Ecto neural progenitor cell (in vitro differentiated cells): ENCODE data around the gene PPP1R3G.

ENCODE experiments used
- DNase-seq: peaks from one replicate; pipeline ENCODE4 v3.0.0-alpha.2; 2018; ENCODE audit warnings: low spot score

PPP1R3G gene

DNA sequence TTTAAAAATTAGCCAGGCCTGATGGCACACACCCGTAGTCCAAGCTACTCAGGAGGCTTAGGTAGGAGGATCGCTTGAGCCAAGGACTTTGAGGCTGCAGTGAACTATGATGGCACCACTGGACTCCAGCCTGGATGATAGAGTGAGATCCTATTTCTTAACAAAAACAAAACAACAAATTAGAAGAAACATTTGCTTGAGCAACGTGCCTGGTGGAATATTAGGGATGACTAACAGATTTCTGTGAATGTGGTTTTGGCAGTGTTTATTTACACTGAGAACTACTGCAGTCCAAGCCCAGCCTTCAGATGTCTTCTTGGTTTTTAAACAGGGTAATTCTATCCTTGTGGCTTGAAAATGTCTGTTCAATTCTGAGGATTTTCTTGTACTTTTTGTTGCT, 9.2 kb downstream of the PPP1R3G start:
- no peak for DNase-seq

GRCh38 chr6:5095236-5095635, 10.1 kb downstream of the PPP1R3G start:
- DNase-seq: no peak

GRCh38 chr6:5096482-5096881, 11.3 kb downstream of the PPP1R3G start:
- no peak for DNase-seq

DNA sequence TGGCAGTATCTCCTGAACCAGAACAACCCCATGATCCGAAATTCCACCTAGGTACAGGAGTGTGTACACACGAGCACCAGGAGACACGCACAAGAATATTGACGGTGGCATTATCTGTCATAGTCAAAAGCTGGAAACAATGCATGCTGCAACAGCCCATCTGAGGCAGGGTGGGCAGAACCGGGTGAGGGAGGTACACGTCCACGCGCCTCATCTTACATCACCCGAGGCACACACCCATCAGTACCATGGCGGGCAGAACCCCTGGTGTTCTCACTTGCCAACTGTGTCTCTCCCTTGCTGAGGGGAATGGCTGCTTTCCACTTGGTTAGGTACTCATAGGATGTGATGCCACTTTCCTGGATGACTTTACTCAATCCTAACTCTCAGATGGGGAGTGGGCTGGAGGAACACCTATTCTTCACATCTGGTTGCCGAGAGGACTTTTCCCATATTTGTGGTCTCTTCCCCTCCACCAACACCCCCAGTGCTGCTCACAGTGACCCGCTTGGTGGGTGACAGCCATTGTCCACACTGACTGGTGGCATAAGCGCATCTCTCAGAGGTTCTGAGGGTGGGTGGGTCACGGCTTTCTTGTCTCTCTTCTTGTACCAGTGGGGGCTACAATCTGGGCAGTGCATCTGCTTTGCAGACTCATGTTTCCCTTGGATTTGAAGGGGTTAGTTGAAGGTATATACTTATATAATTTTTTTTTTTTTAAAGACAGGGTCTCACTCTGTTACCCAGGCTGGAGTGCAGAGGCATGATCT, 13.5 kb downstream of the PPP1R3G start:
- DNase-seq: no peak

- no peak for DNase-seq
Measured at GRCh38 chr6:5099537-5099936, 14.4 kb downstream of the PPP1R3G start.

DNA sequence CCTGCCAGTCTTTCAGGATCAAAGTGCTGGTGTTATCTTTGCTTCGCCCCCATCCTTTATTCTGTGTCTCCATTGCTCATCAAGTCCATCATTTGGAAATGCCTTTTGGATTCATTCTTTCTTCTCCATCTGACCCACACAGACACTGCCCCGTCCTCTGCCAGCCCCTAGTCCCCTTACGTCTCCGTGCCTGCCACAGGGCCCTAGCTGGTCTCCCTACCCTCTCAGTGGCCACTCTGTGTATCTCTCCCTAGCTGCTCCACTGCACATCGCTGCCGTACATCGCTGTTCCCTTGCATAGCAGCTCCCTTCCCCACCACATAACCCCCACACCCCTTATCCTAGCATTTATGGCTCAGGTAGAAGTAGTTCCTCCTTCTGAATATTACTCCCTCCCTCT, 15.7 kb downstream of the PPP1R3G start:
- no peak for DNase-seq

- DNase-seq: no peak
Measured at GRCh38 chr6:5102267-5102970, 17.3 kb downstream of the PPP1R3G start.

DNA sequence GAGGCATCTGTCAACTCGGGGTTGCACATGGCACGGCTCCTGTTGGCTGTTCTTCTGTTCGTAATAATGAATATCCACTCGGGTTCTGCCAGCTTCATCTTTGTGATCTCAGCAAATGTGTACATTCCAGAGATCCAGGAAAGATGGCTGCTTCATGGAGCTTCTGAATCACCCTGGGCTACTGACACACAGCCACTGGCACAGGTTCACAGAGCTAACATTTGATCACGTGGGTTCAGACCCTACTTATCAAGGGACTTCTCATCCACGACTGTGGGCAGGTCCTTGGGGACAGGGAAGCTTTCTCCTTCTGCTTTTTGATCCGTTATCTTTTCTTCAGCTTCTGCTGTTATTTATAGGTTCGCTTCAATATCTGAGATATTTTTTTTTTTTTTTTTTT, 18.1 kb downstream of the PPP1R3G start:
- no peak for DNase-seq

GRCh38 chr6:5104667-5105066, 19.5 kb downstream of the PPP1R3G start:
- no peak for DNase-seq

DNA sequence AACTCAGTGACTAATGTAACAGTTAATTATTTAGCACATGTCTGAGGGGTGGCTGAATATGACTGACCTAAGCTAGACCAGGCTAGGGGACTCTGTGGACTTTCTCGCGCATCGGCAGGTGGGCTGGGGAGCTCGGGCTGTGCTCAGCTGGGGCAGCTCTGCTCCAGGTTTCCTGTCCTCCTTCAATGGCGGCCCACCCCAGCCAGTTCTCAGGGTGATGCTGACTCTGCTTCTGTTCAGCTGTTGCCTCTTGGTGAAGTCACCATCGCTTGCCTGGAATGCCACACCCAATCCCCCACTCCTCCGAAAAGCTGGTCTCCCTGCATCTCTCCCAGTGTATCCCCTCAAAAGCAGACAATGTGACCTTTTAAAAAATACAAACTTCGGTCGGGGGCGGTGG, 20.0 kb downstream of the PPP1R3G start:
- DNase-seq: no peak

- no peak for DNase-seq
Measured at GRCh38 chr6:5107341-5107740, 22.2 kb downstream of the PPP1R3G start.

GRCh38 chr6:5108068-5108467, 22.9 kb downstream of the PPP1R3G start:
- DNase-seq: no peak

GRCh38 chr6:5108536-5109150, 23.5 kb downstream of the PPP1R3G start:
- DNase-seq: no peak

DNA sequence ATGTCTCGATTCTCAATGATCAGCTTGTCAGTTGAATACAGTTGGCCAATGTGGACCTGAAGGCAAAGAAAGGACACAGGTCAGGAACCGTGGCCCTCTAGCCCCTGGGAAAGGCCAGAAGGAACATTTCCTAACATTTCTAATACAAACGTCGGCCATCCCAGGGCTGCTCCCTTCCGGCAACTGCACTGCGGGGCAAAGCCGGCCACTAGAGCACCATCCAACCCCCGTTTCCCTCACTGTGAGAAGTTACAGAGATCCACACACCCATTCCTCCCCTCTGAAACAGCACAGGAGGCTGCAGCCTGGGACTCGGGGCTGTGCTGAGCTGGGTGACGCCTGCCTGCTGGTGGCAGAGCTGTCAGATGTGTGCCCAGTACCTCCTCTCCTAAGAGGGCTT, 24.3 kb downstream of the PPP1R3G start:
- no peak for DNase-seq

DNA sequence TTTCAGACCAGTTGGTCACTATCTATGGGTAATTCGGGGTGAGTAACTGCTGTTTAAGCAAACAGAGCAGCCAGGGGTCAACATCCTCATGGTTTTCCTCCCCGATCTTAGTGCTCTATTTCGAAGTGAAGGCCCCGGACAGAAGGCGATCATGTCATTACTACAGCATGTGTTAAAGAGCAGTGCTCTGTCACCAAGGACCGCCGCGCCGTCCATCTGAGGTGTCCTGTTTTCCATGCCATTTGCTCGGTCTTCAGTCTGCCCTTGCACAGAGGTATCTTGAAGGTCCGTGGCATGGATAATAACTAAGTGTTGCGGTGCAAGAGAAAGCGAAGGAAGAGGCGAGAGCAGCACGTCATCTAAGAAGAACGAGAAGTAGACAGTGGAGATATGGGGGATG, 25.1 kb downstream of the PPP1R3G start:
- no peak for DNase-seq

- no peak for DNase-seq
Measured at GRCh38 chr6:5111626-5112025, 26.5 kb downstream of the PPP1R3G start.

GRCh38 chr6:5112066-5112799, 27.1 kb downstream of the PPP1R3G start:
- DNase-seq: no peak

GRCh38 chr6:5113096-5113495, 28.0 kb downstream of the PPP1R3G start:
- no peak for DNase-seq

DNA sequence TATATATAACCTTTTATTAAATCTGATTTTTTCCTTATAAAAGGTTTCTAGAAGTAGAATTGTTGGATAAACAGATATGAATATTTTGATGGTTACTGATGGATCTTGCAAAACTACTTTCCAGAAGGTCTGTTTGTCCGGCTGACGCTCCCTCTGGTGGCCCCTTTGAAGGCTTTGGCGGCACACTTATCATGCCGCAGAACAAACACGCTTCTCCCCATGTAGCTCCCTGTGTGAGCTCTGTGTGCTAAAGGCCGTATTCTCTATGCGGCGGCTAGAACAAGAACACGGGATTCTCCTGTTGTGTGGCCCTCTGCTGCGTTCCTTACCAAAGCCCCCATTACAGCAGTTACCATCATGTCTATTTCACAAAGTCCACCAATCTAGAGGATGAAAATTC, 30.0 kb downstream of the PPP1R3G start:
- DNase-seq: no peak

DNA sequence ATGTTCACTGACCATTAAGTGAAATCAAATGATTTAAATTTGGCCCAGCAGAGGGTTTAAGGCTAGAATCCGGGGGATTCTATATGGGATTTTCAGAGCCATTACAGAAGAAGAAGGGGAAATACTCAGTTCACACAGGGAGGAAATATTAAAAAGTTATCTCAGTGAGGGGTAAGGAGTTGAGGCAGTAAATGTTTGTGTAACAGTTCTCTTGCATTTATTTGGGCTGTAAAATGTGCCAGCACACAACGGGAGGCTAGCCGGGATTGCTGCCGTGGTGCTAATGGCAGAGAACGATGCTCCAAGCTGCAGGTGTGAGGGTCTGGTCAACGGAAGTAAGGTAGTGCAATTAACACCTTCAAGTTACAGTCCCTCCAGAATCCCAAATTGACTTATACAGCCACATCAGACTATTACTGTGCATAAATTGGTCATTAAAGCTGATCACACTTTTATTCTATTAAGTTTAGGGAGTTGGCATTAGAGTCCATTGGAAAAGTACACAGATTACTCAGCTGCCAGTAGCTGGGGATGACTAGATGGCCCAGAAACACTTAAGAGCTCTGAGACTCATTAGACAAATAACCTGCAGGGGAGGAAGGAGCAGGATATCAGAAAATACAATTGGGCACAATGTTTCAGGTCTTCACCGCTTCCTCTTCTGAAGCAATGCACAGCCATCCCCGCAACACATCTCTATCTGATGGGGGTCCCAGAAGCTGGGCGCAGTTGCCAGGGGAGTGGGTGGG, 31.3 kb downstream of the PPP1R3G start:
- no peak for DNase-seq

DNA sequence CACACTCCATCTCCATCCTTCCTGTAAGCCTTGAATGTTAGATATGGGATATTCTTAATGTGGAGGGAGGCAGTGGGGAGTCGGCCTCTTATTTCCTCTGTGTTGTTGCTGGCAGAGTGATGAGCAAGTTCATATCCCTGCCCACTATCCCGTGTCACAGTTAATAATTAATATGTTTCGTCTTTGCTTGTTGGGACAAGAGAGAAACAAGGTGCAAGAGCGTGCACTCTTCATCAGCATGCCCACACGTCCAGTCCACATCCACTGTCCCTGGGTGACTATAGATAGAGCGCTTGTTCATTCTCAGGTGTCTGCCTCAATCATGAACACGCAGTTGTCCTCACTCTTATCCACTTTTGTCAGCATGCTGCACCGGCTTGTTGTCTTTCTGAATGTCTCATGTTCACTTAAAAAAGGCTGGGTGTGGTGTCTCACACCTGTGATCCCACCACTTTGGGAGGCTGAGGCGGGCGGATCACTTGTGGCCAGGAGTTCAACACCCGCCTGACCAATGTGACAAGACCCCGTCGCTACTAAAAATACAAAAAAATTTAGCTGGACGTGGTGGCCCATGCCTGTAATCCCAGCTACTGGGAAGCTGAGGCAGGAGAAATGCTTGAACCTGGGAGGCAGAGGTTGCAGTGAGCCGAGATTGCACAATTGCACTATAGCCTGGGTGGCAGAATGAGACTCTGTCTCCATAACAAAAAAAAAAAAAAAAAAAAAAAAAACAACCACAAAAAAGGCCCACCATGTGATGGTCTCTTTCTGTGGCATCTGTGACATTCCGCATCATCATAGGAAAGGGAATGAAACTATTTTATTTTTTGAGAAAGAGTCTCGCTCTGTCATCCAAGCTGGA, 34.2 kb downstream of the PPP1R3G start:
- DNase-seq: no peak
